Naive thymus-derived CD4-positive, alpha-beta T cell (primary cell): ENCODE measurements around the gene KIF5A. TPM values are rescaled to one million over a fixed set of nuclear protein-coding genes. Genes with fewer than 3 reads are reported as not detected.

ENCODE experiments used
- ATAC-seq: fragments of 150-1000 bp; cut with Tn5 transposase; 2 replicates; pipeline ENCODE4 v1.10.0; 2021; ENCODE audit warnings: mild to moderate bottlenecking, moderate library complexity
- CTCF ChIA-PET: fragments of 350-600 bp; sonication (Branson Sonifier 250); formaldehyde crosslinking; loops from one replicate; lab custom pipeline; 2021; ENCODE audit warnings: antibody characterized with exemption; lab: Charles Lee
- POLR2A ChIA-PET: fragments of 350-600 bp; sonication (Branson Sonifier 250); formaldehyde crosslinking; loops from one replicate; lab custom pipeline; 2021; ENCODE audit warnings: antibody characterized with exemption, inconsistent platforms; lab: Charles Lee
- DNase-seq, 9 donors: peaks; one replicate each; pipeline versions ENCODE4 v3.0.0 to v3.0.0-alpha.2; 2020 to 2022; ENCODE audit warnings: mixed read lengths in 1 of 9
- H3K27ac ChIP-seq: one replicate; pipeline ENCODE4 v1.7.0; 2013; ENCODE audit warnings: mild to moderate bottlenecking, low read depth, low read length, moderate library complexity
- H3K27me3 ChIP-seq, 2 donors: one replicate each; pipeline ENCODE4 v1.7.0; 2013; ENCODE audit warnings: low read length in 2 of 2, mild to moderate bottlenecking in 2 of 2, moderate library complexity in 2 of 2; ENCODE audit not compliant: control insufficient read depth in 2 of 2, insufficient read depth in 2 of 2
- H3K36me3 ChIP-seq, 3 experiments: 1 replicate in 2 of 3; 2 replicates in 1 of 3; pipeline ENCODE4 v1.7.0; 2013; ENCODE audit warnings: low read length in 3 of 3, mild to moderate bottlenecking in 3 of 3, moderate library complexity in 1 of 3; ENCODE audit not compliant: insufficient read depth in 3 of 3, control insufficient read depth in 2 of 3
- H3K4me1 ChIP-seq, 2 donors: one replicate each; pipeline ENCODE4 v1.7.0; 2013; ENCODE audit warnings: low read length in 2 of 2, mild to moderate bottlenecking in 2 of 2, moderate library complexity in 1 of 2; ENCODE audit not compliant: control insufficient read depth in 2 of 2, insufficient read depth in 2 of 2
- H3K4me3 ChIP-seq: 2 replicates; pipeline ENCODE4 v1.7.0; 2013; ENCODE audit warnings: mild to moderate bottlenecking, low read length
- H3K9me3 ChIP-seq, 3 experiments: 1 replicate in 2 of 3; 2 replicates in 1 of 3; pipeline ENCODE4 v1.7.0; 2013; ENCODE audit warnings: low read length in 3 of 3; ENCODE audit not compliant: control insufficient read depth in 2 of 3
- H3K27ac Mint-ChIP-seq, 9 donors: one replicate each; pipeline ENCODE4 v1.8.0; 2020 to 2022; ENCODE audit warnings: mixed read lengths in 9 of 9, mild to moderate bottlenecking in 8 of 9, moderate library complexity in 5 of 9, inconsistent platforms in 2 of 9
- H3K27me3 Mint-ChIP-seq, 5 donors: one replicate each; pipeline ENCODE4 v1.8.0; 2021 to 2022; ENCODE audit warnings: mixed read lengths in 5 of 5, mild to moderate bottlenecking in 1 of 5
- H3K36me3 Mint-ChIP-seq, 5 donors: one replicate each; pipeline ENCODE4 v1.8.0; 2020 to 2022; ENCODE audit warnings: mixed read lengths in 5 of 5, mild to moderate bottlenecking in 3 of 5, inconsistent platforms in 1 of 5
- H3K4me1 Mint-ChIP-seq, 7 donors: one replicate each; pipeline ENCODE4 v1.8.0; 2020 to 2022; ENCODE audit warnings: mixed read lengths in 7 of 7, mild to moderate bottlenecking in 3 of 7, inconsistent platforms in 1 of 7
- H3K4me3 Mint-ChIP-seq, 10 donors: one replicate each; pipeline ENCODE4 v1.8.0; 2020 to 2022; ENCODE audit warnings: mild to moderate bottlenecking in 10 of 10, mixed read lengths in 10 of 10, moderate library complexity in 6 of 10, inconsistent platforms in 2 of 10
- H3K9me3 Mint-ChIP-seq, 11 donors: one replicate each; pipeline ENCODE4 v1.8.0; 2020 to 2022; ENCODE audit warnings: mixed read lengths in 11 of 11, mild to moderate bottlenecking in 4 of 11, inconsistent platforms in 1 of 11, moderate library complexity in 1 of 11
- intact Hi-C, 2 donors: fragments of 100-400 bp; cut with micrococcal nuclease; formaldehyde crosslinking; loops; one replicate each; pipeline ENCODE4 v1.15.1; 2023
- polyA plus RNA-seq, 2 donors: library from polyadenylated mRNA; unstranded; fragments of 300-500 nt; fragmentation: Illumina TruSeq; gene quantifications; one replicate each; pipeline ENCODE4 v1.2.3, GENCODE V29; 2021
- total RNA-seq, 6 experiments: library from RNA in 5 of 6; stranded (reverse) in 5 of 6; gene quantifications; 1 replicate in 5 of 6; 2 replicates in 1 of 6; pipeline ENCODE4 v1.2.3 and lab custom pipeline; 2021 to 2026

The KIF5A gene
- total and polyA plus RNA-seq, 7 experiments from 2014 or later, result 0.06 to 1.7 (median 1.0) TPM

DNA sequence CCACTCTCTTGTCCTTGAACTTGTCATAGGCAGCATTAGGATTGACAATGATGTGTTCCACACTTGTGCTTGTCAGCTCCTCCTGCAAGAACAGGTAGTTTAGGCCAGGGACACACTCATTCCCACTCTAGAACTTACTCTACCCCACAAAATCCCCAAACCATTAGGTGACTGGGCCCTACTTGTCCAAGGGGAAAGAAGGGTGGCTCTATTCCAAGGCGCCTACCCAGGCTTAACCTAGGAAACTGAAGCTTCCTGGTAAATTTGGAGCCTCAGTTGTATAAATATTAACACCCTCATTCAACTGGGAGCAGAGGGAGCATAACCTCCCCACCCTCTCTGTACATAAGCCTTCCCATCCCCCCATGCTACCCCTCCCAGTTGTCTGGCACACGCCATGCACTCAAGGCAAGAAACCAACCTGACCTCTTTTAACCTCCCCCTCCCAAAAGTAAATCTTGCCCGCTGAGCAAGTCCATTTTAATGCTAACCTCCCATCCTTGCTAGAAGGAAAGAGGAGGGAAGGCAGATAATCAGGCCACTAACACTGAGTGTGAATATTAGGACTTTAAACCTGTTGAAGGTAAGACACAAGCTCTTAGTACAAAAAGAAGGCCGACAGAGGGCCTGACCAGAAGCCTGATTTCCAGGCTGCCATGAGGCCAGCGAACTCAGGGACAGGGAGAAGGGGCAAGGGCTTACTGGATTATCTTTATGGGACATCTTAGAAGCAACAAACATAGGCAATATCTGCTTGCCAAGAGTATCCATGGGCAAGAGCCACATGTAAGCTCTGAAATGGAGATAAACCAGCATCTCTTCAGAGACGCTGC, 13.9 kb upstream of the KIF5A start:
- intact Hi-C loops, result no loop called here
- H3K9me3 Mint-ChIP-seq, result no peaks in the 10 kb centered on the region
- DNase-seq (no peak), ATAC-seq (no peak)
- ChIA-PET POLR2A (interaction anchor here (0.6 to 2.5 kb wide), 2 partner anchors 12 to 227 kb away, joined by 3 to 8 read pairs; no protein-coding TSS in a partner anchor), CTCF (no interaction called here)
- Histone ChIP-seq H3K36me3 (peaks cover 3 to 60% (median 12%) of the 10 kb centered on the region in 3 experiments), H3K4me3 (no peak overlapping the region), H3K27ac (no peak overlapping the region), H3K4me1 (no peaks in the 10 kb centered on the region), H3K27me3 (no peaks in the 10 kb centered on the region), H3K9me3 (no peaks in the 10 kb centered on the region)
- peaks cover 6 to 41% (median 21%) of the 10 kb centered on the region in 5 donors for H3K36me3 Mint-ChIP-seq
- H3K27ac Mint-ChIP-seq, result peak overlapping the region in 4 of 9 donors; percentile 49 to 63 (median 58)
- peaks cover 0 to 9% (median 5%) of the 10 kb centered on the region in 7 donors for H3K4me1 Mint-ChIP-seq
- H3K4me3 Mint-ChIP-seq, result no peak overlapping the region
- H3K27me3 Mint-ChIP-seq, result no peaks in the 10 kb centered on the region

DNA sequence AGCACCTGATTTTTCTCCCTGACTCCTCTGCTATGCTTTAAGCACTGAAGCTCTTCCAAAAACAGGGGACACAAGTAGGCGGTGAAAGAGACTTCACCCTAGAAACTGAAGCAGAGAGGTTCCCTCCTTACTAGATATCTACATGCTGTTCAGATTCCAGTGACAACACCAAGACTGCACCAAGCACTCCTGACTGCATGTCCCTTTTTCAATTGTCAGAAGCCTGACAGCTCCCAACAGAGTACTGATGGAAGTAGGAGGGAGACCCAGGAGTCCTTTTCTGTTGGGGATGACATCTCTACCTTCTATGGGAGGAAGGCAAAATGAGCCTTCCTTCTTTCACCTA, 13.3 kb upstream of the KIF5A start:
- Histone ChIP-seq H3K27ac (no peak overlapping the region), H3K27me3 (no peaks in the 10 kb centered on the region), H3K36me3 (peaks cover 3 to 55% (median 12%) of the 10 kb centered on the region in 3 experiments), H3K9me3 (no peaks in the 10 kb centered on the region), H3K4me3 (no peak overlapping the region), H3K4me1 (no peaks in the 10 kb centered on the region)
- Mint-ChIP-seq H3K27ac (no peak overlapping the region), H3K9me3 (no peaks in the 10 kb centered on the region), H3K36me3 (peaks cover 6 to 38% (median 20%) of the 10 kb centered on the region in 5 donors), H3K27me3 (no peaks in the 10 kb centered on the region), H3K4me1 (peaks cover 0 to 11% (median 5%) of the 10 kb centered on the region in 7 donors), H3K4me3 (no peak overlapping the region)
- CTCF ChIA-PET, result no interaction called here
- POLR2A ChIA-PET, result interaction anchor here (0.6 kb wide), 1 partner anchor 141 kb away, joined by 3 read pairs; no protein-coding TSS in a partner anchor
- DNase-seq (no peak), ATAC-seq (no peak)
- intact Hi-C loops, result no loop called here

- no peak for ATAC-seq
- Histone ChIP-seq H3K9me3 (no peaks in the 10 kb centered on the region), H3K27ac (no peak overlapping the region), H3K4me3 (no peak overlapping the region), H3K36me3 (peaks cover 0 to 28% (median 0%) of the 10 kb centered on the region in 3 experiments), H3K27me3 (no peaks in the 10 kb centered on the region), H3K4me1 (no peaks in the 10 kb centered on the region)
- no peaks in the 10 kb centered on the region for H3K27me3 Mint-ChIP-seq
- CTCF ChIA-PET, result interaction anchor here (1.1 kb wide), 1 partner anchor 15 kb away, joined by 3 read pairs; no protein-coding TSS in a partner anchor
- intact Hi-C loops, result no loop called here
- POLR2A ChIA-PET, result interaction anchor here (1.8 to 2.0 kb wide), 2 partner anchors 15 kb away, joined by 5 to 6 read pairs; no protein-coding TSS in a partner anchor
- peaks cover 6 to 19% (median 14%) of the 10 kb centered on the region in 7 donors for H3K4me1 Mint-ChIP-seq
- peaks cover 0 to 19% (median 7%) of the 10 kb centered on the region in 5 donors for H3K36me3 Mint-ChIP-seq
- no peak overlapping the region for H3K4me3 Mint-ChIP-seq
- DNase-seq, result no peak
- H3K27ac Mint-ChIP-seq, result peak overlapping the region in 1 of 9 donors; percentile 60
- H3K9me3 Mint-ChIP-seq, result no peaks in the 10 kb centered on the region
Observed at GRCh38 chr12:57539134-57539768, 10.6 kb upstream of the KIF5A start.

- intact Hi-C loops, result no loop called here
- Mint-ChIP-seq H3K27me3 (no peaks in the 10 kb centered on the region), H3K27ac (peak overlapping the region in 1 of 9 donors; percentile 7), H3K9me3 (no peaks in the 10 kb centered on the region), H3K4me1 (peaks cover 16 to 34% (median 28%) of the 10 kb centered on the region in 7 donors), H3K4me3 (no peak overlapping the region), H3K36me3 (peaks cover 0 to 10% (median 6%) of the 10 kb centered on the region in 5 donors)
- DNase-seq (no peak), ATAC-seq (no peak)
- peaks cover 0 to 15% (median 0%) of the 10 kb centered on the region in 3 experiments for H3K36me3 ChIP-seq
- H3K9me3 ChIP-seq, result no peaks in the 10 kb centered on the region
- ChIA-PET POLR2A (interaction anchor here (1.0 to 1.8 kb wide), 4 partner anchors 10 to 61 kb away, joined by 3 to 5 read pairs (median 4); partner anchors contain the start of gene ARHGAP9), CTCF (interaction anchor here (0.7 kb wide), 1 partner anchor 430 kb away, joined by 3 read pairs; the partner anchor contains the start of gene STAT6)
- no peaks in the 10 kb centered on the region for H3K27me3 ChIP-seq
- H3K4me3 ChIP-seq, result no peak overlapping the region
- no peak overlapping the region for H3K27ac ChIP-seq
- peaks cover 3% of the 10 kb centered on the region in 2 donors for H3K4me1 ChIP-seq
Observed at GRCh38 chr12:57541001-57541400, 8.8 kb upstream of the KIF5A start.

GRCh38 chr12:57541717-57542116, 8.1 kb upstream of the KIF5A start:
- H3K4me3 Mint-ChIP-seq, result no peak overlapping the region

GRCh38 chr12:57543581-57543980, 6.3 kb upstream of the KIF5A start:
- Mint-ChIP-seq H3K27ac (peak overlapping the region in 5 of 9 donors; percentile 22 to 87 (median 52)), H3K9me3 (no peaks in the 10 kb centered on the region), H3K4me1 (peaks cover 30 to 51% (median 39%) of the 10 kb centered on the region in 7 donors), H3K4me3 (no peak overlapping the region), H3K27me3 (peaks cover 0 to 9% (median 0%) of the 10 kb centered on the region in 5 donors), H3K36me3 (peaks cover 0 to 7% (median 3%) of the 10 kb centered on the region in 5 donors)
- Histone ChIP-seq H3K9me3 (no peaks in the 10 kb centered on the region), H3K27ac (peak overlapping the region; percentile 24), H3K4me3 (no peak overlapping the region), H3K36me3 (peaks cover 0 to 12% (median 0%) of the 10 kb centered on the region in 3 experiments), H3K4me1 (peaks cover 10 to 12% of the 10 kb centered on the region in 2 donors), H3K27me3 (no peaks in the 10 kb centered on the region)
- CTCF ChIA-PET, result no interaction called here
- POLR2A ChIA-PET, result interaction anchor here (0.6 to 1.0 kb wide), 3 partner anchors 13 to 205 kb away, joined by 3 read pairs; no protein-coding TSS in a partner anchor
- intact Hi-C loops, result no loop called here
- no peak for ATAC-seq
- no peak for DNase-seq

More at GRCh38 chr12:57541717-57542116, 8.1 kb upstream of the KIF5A start:
- Mint-ChIP-seq H3K27ac (no peak overlapping the region), H3K36me3 (peaks cover 0 to 10% (median 6%) of the 10 kb centered on the region in 5 donors), H3K9me3 (no peaks in the 10 kb centered on the region), H3K27me3 (no peaks in the 10 kb centered on the region), H3K4me1 (peaks cover 22 to 41% (median 33%) of the 10 kb centered on the region in 7 donors)
- no peak for DNase-seq
- no peak for ATAC-seq
- ChIA-PET POLR2A (interaction anchor here (1.5 kb wide), 2 partner anchors 56 to 62 kb away, joined by 3 to 4 read pairs; partner anchors contain the start of gene ARHGAP9), CTCF (no interaction called here)
- intact Hi-C loops, result no loop called here
- Histone ChIP-seq H3K4me3 (no peak overlapping the region), H3K4me1 (peaks cover 8 to 10% of the 10 kb centered on the region in 2 donors), H3K27me3 (no peaks in the 10 kb centered on the region), H3K27ac (no peak overlapping the region), H3K36me3 (peaks cover 0 to 16% (median 0%) of the 10 kb centered on the region in 3 experiments), H3K9me3 (no peaks in the 10 kb centered on the region)
